Measurements from ENCODE around the gene ZNF514.
"Not testable (repeated sequence)": the region's sequence is repeated elsewhere in the genome, so short reads cannot be mapped to it uniquely, and the experiment has no call there.

ZNF514 gene

DNA sequence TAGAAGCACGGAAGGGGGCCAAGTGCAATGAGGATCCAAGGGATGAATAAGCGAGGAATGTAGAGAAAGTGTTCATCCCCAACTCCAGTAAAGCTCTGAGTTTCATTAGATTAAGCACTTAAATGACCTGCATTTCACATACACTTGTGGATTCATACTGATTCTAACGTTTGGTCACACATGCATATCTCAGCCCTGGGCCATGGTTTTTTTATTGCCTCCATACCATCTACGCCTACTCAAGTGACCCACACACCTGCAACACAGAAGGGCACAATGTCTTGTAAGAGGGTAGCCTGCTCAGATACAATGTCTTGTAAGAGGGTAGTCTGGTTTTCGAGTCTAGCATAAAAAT, 37.5 kb downstream of the ZNF514 start:
- DNase-seq: no peak

DNA sequence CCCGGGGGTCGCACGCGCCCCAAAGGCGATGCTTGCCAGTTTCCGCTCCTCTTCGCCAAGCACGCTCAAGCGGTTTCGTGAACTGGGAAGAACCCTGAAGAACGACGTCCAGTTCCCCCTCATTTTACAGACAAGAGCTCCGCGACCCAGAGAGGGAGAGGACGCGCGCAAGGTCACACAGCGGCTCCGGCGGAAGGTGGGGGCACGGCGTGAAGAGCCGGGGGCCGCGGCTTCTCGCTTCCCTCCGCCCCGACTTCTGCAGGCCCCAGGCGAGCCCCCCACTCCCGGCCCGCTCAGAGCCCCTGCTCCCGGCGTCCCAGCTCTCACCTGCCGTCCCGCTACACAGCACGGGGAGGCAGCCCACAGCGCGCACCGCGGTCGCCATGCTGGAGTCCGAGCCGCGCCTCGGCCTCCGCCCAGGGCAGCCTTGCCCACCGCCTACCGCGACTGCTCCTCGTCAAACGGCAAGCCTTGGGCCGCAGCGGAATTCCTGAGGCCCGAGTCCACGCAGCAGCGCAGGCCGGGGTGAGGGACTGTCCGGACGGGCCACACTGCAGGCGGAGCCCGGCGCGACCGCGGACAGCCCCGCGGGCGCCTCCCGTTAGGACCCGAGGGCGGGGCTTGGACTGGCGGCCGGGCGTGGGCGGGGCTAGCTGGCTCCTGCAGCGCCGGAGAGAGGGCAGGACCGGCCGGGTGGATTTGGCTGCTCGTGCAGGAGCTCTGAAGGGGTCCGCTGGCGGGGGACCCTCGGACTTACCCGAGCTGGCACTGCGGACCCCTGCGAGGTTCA, 38.0 kb downstream of the ZNF514 start, which contains the start of gene MRPS5:
TSS of gene MRPS5 (minus strand) at position 402 of the 790 bp plus-strand sequence. CDS start at position 385, 17 bp downstream.
- DNase-seq: peak; percentile 63 to 84 (median 76)

DNA sequence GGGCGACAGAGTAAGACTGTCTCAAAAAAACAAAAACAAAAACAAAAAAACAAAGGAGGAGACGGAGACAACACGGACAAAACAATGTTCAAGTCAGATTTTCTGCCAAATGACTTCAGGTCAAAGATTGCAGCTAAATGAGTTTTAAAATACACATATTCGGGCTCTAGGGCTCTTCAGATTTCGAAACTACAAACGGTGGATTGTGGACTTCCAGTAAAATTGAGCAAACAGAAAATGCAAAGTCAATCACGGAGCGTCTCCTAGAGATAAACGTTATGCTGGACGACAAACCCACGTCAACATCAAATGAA, 38.6 kb downstream of the ZNF514 start:
- DNase-seq: no peak

DNA sequence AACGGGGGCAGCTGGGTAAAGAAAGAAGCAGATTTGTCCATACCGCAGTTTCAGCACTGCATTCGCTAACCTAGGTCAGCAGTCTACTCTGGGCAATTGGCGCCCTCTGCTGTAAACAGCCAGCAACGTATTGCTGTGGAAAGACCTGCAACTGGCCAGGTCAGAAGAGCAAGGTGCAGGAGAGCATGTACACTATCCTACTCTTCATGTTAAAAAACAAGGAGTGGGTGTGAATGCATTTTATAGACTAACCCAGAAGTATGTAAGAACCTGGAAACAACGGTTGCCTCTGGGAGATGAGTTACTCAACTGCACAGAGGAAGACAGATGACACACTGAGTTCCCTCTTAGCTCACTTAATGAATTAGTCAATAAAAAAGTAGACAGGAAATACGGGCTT, 44.2 kb downstream of the ZNF514 start:
- peak; percentile 21 to 67 (median 42) for DNase-seq

DNA sequence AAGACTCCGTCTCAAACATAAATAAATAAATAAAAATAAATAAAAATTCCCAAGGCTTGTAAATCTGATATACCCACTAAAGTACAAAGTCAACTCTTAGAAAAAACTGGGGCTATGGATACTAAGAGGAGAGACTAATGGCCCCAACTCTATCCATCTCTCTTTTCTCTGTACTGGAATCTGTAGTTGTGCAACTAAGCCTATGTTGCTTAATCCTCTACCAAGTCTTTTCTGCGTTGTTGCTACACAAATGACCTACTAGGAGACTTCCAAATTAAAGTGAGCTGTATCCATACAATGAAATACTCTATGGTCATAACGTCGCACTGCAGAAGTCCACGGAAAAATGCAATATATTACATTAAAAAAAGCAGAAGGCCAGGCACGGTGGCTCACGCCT, 46.2 kb downstream of the ZNF514 start:
- DNase-seq: no peak

DNA sequence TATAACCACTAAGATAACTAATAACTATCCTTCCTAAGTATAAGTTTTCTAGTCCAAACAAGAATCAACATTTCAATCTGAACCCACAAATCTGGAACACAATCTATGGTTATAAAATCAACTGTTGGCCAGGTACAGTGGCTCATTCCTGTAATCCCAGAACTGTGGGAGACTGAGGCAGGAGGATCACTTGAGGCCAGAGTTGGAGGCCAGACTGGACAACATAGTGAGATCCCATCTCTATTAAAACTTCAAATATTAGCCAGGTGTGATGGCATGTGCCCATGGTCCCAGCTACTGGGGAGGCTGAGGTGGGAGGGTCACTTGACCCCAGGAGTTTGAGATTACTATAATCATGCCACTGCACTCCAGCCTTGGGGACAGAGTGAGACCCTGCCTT, 49.3 kb downstream of the ZNF514 start:
- no peak for DNase-seq

DNA sequence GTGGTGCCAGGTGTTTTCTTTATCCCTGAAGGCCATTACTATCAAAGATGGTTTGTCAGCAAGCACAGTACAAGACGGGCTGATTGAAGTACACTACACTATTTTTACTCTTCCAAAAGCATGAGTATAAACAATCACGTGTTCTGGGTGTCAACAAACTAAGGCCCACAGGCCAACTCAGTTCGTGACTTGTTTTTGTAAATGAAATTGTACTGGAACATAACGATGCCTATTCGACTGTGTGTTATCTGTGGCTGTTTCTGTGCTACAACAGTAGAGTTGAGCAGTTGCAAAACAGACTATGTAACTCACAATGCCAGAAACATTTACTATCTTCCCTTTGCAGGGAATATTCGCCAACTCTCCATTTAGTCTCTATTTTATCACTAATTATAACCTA, 50.4 kb downstream of the ZNF514 start:
- no peak for DNase-seq

DNA sequence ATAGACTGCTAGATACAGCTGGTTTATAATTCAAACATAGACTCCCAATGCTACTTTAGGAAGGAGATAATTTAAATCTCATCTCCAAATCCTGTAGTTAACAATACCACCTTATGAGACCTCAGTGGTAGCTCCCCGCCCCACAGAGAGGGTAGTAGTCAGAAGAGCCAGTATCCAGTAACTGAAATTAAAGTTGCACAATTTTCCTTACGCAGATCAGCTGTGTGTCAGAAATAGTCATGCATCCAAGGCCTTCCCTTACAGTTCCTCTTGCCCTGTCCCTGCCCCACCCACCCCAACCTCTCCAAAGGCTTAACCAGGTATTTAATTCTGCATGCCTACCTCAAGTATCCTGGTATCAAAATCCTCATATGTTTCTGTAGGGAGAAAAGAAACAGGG, 53.6 kb downstream of the ZNF514 start:
- no peak for DNase-seq

DNA sequence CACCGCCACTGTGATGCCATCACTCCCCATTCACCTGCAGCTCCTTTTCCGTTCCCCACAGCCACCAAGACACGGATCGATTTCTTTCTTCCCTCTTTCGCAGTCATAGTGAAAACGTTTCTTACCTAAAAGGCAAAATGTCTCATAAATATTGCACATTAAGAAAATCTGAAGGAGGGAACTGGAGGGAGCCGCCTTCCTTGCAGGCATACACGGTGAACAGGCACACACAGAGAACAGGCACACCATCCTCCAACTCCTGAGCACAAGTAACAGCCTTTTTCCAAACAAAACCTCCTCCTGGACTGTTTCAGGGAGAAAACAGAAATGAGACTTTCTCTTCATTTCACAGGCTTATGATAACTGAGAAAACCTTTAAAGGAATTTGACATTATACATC, 55.0 kb downstream of the ZNF514 start:
- DNase-seq: no peak

DNA sequence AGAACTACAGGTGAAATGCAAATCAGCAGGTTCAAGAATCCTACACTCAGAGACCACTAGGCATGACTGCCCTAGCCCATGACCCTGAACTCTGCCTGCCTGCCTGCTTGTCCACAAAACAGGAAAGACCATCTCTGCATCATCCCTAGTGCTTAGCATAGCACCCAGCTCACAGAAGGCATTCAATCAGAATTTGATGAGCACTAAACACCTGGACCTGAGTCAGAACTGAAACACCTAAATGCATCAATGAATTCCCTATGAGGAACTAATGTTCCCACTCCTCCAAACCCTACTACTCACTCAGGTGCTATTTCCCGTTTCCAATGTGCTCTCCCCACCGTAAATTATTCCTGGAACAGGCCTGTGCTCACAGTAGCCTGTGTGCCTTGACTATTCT, 59.7 kb downstream of the ZNF514 start:
- DNase-seq: no peak

DNA sequence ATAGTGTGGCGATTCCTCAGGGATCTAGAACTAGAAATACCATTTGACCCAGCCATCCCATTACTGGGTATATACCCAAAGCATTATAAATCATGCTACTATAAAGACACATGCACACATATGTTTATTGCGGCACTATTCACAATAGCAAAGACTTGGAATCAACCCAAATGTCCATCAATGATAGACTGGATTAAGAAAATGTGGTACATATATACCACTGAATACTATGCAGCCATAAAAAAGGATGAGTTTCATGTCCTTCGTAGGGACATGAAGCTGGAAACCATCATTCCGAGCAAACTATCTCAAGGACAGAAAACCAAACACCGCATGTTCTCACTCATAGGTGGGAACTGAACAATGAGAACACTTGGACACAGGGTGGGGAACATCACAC, 61.4 kb downstream of the ZNF514 start:
- DNase-seq: not testable (repeated sequence)

Data from activated naive CD4-positive, alpha-beta T cell (primary cell).